HG02943 (cell line): ENCODE data around the gene CRAMP1.

Experiments
- ATAC-seq: cut with Tn5 transposase; IDR thresholded peaks from one replicate; pipeline ENCODE4 v1.9.1; 2021; ENCODE audit warnings: mild to moderate bottlenecking, low read depth, moderate library complexity; ENCODE audit not compliant: unreplicated experiment

CRAMP1 gene, protein sequence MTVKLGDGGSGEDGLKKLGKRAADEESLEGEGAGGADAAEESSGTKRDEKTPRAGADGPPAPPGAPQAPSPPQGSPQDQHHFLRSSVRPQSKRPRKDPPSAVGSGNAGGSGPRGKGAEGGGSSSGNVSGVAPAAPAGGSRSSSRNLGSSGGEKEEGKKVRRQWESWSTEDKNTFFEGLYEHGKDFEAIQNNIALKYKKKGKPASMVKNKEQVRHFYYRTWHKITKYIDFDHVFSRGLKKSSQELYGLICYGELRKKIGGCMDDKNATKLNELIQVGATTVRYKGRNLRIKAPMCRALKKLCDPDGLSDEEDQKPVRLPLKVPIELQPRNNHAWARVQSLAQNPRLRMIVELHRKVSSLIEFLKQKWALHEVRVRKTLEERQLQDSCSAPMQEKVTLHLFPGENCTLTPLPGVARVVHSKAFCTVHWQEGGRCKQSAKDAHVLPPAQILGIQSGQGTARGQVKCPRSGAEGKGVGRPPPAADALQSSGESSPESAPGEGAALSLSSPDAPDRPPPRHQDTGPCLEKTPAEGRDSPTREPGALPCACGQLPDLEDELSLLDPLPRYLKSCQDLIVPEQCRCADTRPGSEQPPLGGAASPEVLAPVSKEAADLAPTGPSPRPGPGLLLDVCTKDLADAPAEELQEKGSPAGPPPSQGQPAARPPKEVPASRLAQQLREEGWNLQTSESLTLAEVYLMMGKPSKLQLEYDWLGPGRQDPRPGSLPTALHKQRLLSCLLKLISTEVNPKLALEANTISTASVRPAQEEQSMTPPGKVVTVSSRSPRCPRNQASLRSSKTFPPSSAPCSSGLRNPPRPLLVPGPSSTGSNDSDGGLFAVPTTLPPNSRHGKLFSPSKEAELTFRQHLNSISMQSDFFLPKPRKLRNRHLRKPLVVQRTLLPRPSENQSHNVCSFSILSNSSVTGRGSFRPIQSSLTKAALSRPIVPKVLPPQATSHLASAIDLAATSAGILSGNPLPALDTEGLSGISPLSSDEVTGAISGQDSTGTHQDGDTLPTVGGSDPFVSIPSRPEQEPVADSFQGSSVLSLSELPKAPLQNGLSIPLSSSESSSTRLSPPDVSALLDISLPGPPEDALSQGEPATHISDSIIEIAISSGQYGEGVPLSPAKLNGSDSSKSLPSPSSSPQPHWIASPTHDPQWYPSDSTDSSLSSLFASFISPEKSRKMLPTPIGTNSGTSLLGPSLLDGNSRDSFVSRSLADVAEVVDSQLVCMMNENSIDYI (N-terminal part only)

DNA sequence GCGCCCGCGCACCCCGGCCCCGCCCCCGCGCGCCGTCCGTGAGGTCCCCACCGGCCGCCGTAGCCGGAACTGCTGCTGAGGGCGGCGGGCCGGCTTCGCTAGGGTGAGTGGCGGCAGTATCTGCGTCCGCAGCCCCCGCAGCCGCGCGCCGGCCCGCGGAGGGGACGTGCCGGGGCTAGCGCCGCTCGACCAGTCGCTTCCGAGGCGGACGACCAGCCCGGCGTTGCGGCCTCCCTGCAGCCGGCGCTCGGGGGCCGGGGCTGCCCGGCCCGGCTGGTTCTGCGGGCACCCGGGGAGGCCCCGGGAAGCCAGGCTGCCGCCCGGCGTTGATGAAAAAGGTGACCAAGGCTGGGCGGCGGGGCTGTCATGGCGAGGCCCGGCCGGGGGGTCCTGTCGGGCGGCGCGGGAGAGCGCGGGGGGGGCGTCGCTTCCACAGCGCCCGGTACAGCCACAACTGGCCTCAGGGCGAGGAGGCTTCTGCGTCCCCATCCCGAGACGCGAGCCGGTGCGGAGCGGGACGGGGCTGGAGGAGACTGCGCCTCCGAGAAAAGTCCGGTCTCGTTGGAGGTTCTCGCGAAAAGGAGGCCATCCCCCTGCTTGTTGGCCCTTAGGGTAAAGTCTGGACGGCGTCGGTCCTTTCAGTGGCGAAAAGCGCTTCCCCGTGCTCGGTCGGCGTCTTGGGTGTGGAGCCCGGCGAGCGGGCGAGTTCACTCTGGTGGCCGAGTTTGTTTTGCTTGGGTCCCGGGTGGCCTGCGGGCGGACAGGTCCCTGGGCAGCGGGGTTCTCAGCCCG, at the start of gene CRAMP1:
TSS of gene CRAMP1 (plus strand) at position 41 of the 792 bp plus-strand sequence. CDS start 2,280 bp downstream, outside the sequence.
- ATAC-seq: peak; percentile 4

DNA sequence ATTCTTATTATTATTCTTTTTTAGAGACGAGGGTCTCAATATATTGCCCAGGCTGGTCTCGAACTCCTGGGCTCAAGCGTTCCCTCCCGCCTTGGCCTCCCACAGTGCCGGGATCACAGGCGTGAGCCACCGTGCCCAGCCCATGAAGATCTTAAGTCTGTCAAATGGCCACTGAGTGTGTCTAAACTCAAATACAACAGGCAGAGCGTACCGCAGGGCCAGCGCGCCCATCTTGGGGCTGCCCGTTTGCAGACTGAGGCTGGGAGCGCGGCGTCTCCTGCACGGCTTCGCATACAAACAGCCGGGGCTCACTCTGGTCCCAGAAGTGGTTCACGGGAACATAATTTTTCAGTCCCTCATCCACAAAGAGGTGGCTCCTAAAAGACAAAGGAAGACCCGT, 48.4 kb upstream of the CRAMP1 start:
- no peak for ATAC-seq

DNA sequence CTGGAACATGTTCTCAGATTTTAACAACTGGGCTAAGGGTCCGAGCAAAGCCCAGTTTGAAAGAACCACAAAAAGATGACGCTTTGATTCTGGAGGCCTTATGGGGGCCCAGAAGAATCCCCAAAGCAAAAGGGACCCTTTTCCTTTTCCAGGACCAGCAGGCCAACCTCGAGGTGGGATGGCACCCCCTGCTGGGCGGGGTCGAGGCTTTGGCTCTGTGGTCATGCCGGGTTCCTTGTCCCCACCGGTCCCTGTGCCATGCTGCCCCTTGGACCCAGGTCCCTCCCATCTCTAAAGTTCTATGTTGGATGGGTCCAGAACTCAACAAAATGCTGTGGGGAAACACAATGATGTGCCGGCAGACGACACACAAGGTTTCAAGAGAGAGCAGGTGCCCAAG, 47.8 kb upstream of the CRAMP1 start:
- no peak for ATAC-seq

DNA sequence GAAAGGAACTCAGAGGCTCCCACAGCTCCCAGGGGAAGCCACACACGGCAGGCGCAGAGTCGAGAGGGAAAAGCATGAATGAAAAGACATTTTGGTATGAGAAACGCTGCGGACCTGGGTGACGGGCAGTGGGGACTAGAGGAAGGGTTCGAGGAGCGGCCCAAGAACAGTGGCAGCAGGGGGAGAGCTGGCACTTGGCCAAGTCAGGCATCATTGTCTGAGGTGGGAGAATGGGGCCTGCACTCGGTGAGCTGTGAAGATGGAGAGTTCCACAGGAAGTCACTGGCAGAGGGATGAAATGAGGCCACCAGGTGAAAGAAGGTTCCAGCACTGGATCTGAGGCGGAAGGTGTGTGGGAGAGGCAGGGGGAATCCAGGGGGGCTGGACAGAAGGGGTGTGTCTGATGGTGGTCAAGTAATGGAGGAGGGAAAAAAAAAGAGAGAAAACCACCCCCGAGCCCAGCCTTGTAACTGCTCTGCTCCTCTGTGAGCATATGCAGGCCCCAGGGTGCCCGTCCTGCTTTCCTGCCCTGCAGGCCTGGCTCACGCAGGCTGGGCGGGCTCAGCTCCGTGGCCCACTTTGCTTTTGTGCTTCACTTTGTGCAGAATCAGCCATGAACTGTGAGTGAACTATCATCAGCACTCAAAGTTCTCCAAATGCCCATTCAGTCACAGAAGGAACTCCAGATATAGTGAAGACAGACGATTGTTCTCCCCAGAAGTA, 46.9 kb upstream of the CRAMP1 start:
- ATAC-seq: no peak

DNA sequence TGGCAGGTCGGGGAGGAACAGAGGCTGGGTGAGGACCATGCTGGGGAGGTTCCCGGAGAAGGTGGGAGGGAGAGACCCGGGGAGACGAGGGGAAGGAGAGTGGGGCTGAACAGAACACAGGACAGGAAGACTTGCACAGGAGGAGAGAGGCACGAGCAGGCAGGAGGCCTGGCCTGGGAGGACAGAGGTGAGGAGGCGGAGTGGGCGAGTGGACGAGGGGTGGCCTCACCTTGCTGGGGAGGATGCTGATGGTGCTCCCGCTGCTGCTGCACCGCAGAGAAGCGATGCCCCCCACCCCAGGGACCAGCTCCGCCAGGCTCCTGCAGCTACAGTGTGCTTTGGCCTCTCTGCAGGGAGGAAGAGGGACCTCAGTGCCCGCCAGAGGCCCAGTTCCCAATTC, 44.2 kb upstream of the CRAMP1 start:
- no peak for ATAC-seq

DNA sequence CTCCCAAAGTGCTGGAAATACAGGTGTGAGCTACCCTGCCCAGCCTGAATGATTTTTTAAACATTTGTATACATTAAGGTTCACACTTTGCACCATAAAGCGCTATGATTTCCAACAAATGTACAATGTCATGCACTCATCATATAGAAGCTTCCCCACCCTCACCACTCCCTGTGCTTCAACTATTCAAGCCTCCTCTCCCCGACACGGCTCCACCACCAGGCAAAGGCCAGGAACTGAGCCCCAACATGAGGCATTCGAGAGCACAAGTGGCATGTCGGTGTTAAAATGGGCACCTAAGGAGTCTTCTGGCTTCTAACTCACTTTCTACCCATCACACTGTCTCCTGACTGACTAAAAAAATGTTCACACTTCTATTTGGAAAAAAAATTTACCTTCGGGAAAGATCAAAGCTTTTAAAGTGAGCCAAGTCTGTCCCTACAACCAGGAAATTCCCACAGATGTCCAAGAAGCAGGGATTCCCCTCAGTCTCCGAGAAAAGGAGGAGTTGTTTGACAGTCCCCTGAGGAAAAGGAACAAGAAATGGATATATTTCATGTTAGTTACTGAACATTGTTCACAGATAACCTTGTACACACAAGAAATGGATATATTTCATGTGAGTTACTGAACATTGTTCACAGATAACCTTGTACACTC, 41.0 kb upstream of the CRAMP1 start:
- no peak for ATAC-seq

DNA sequence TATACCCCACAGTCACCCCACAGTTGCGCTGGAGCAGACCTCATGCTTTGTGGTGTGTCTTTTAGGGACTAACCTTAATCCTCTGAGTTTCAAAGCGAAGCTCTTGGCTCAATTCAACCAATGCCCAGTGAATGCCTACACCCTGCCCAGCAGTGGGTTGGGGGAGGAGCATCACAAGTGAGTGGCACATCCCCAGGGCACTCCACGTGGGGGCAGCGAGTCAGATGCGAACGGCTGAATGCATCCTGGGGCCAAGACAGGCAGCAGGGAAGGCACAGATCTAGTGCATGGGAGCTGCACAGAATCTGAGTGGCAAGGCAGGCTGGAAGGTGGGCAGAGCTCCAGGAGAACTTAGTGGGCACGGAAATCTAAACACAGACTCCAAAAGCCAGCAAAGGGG, 39.5 kb upstream of the CRAMP1 start:
- no peak for ATAC-seq

DNA sequence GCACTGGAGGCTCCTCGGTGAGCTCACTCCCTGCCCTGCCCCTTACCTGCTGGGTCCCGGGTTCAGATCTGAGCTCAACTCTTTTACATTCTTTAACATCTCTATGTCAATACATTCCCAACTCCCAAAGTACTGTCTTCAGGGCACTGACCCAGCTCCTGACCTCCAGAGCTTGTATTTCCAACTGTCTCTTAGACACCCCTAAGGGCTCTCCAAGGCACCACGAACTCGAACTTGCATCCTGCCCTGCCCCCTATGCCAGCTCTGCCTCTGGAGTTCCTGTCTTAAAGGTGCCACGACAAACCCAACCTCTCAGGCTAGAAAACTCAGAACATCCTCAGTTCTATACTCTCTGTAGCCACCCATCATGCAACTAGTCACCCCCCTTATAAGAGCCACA, 38.9 kb upstream of the CRAMP1 start:
- ATAC-seq: no peak

DNA sequence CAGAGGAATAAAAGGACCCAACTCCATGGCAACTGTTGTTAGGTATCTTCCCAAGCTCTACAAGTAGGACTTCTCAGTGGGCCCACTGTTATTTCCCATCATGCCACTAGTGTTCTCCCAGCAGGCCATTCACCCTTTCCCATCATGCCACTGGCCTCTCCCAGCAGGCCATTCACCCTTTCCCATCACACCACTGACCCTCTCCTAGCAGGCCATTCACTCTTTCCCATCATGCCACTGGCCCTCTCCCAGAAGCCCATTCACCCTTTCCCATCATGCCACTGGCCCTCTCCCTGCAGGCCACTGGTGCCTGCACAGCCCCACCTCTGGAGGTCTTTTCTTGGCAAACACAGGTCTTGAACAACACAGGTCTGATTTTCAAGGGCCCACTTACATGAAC, 36.6 kb upstream of the CRAMP1 start:
- no peak for ATAC-seq

DNA sequence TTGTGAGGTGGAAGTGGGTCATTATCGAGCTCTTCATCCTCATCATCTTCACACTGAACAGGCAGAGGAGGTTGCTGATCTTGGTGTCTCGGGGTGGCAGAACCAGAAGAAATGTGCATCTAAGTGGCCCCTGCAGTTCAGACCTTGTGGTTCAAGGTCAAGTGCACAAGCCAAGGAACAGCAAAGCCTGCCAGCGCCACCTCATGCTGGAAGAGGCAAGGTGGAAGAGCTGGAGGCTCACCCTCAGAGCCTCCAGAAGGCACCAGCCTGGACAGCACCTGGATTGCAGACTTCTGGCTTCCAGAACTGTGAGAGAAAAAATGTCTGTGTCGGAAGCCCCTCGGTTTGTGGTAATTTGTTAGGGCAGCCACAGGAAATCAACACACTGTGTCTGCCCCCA, 32.9 kb upstream of the CRAMP1 start:
- no peak for ATAC-seq

DNA sequence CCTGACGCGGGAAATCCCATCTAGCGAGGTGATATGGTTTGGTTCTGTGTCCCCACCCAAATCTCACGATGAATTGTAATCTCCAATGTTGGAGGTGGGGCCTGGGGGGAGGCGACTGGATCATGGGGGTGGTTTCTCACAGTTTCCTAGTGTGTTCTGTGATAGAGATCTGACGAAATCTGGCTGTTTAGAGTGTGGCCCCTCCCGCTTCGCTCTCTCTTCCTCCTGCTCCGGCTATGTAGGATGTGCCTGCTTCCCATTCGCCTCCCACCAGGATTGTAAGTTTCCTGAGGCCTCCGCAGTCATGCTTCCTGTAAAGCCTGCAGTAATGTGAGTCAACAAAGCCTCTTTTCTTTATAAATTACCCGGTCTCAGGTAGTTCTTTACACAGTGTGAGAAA, 31.9 kb upstream of the CRAMP1 start:
- ATAC-seq: no peak

DNA sequence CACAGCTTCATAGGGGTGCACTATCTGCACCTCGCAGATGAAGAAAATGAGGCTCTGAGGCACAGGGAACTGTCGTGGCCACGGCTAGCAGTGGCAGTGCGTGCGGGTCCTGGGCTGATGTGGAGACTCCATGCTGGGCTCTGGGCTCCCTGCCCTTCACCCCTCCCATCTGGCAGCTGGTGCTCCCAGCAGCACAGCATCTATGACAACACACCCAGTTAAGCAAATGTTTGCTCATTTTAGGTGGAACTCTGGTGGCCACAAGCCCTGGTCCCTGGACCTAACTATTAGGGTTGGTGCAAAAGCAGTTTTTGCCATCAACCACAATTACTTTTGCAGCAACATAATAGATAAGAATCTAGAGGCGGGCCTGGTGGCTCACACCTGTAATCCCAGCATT, 31.2 kb upstream of the CRAMP1 start:
- ATAC-seq: no peak

DNA sequence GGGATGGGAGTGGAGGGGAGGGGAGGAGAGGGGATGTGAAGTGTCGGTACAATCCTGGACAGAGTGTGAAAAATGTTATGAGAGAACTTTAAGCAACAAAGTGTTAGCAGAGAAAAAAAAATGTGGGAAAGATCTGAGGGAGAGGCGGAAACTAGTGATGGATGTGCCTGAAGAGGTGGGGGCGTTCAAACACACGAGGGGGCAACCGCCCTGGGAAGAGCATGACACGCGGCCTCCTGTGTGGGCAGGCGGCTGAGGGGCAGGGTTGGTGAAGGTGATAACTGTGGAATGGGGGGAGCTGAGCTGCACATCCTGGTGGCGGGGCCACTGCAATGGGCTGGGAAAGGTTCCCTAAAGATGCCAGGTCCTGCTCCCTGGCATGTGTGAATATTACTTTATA, 30.4 kb upstream of the CRAMP1 start:
- ATAC-seq: no peak

DNA sequence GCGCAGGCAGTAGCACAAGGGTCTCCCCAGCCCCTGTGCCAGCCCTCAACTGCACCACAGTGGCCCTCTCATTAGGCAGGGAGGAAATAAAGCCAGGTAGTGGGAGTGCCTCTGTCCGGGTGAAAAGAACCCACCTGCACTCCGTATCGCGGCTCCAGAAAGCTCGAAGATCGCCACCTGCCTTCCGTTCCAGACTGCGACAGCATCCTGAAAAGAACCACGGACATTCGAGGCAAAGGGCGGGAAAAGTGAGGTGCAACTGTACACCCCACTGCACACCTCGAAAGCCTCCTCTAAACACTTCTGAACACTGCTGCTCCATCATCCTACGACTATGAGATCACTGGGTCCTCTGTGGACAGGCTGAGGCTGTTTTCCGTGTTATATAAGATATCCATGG, 29.0 kb upstream of the CRAMP1 start:
- no peak for ATAC-seq

DNA sequence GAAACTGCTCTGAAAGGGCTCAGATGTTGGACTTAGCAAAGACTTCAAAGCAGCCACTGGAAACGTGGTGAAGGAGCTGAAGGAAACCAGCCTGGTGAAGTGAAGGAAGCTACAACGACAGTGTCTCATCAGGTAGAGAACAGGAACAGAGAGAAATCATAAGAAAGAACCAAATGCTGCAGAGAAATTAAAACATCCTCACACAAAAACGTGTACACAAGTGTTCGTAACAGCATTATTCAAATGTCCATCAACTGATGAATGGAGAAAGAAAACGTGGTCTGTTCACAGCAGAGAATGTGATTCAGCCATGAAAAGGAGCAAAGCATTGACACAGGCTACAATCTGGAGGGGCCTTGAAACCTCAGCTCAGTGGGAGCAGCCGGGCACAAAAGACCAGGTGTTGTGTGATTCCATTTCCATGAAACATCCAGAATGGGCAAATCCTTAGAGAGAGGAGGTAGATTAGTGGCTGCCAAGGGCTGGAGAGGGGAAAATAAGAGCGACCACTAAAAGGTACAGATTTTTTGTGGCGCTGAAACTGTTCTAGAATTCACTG, 27.2 kb upstream of the CRAMP1 start:
- no peak for ATAC-seq

DNA sequence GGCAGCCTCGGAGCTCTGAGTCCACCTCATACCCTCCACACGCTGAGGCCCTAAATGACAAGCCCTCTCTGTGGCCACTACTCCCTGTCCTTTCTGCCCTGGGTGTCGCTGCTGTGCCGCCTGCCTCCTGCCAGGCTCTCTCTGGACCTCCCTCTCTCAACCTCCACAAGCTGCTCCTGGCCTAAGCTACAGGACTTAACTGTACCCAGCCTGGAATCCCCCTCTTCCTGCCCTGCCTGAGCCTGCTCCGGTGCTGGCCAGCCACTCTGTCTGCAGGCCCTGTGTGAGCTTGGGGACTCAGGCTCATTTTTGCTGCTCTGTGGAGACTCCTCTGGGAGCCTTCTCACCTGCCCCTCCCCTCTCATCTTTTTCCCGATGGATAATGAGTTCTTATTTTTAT, 21.8 kb upstream of the CRAMP1 start:
- no peak for ATAC-seq

DNA sequence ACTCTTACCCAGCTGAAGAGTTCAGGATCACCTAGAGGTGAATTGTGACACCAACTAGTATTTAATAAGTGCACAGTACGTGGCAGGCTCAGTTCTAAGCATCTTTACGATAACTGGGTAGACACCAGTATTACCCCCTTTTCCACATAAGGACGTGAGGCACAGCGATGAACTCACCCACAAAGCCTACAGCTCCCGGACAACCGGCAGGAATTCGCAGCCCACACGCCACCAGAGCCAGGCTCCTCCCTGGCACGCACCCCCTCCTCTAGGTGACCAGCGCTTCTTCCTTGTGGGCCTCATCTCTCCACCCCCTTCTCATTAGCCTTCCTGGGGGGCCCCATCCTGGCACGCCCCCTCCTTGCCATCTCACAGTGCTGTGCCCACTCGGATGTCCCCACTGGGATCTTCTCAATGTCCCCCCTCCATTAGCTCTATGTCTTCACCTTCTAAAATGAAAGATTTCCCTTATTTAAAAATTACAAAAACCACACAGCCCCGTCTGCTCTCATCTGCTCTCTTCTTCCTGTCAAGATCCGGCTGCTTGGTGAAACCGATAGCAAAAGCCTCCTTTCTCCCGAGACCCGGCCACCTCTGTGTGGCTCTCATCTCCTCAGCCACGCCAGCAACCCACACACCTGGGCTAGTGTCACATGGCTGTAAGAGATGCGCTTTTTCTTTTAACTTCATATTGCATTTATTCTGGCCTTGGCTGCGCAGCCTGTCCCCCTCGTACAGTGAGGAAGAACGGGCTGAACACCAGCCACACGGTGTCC, 21.0 kb upstream of the CRAMP1 start:
- no peak for ATAC-seq

DNA sequence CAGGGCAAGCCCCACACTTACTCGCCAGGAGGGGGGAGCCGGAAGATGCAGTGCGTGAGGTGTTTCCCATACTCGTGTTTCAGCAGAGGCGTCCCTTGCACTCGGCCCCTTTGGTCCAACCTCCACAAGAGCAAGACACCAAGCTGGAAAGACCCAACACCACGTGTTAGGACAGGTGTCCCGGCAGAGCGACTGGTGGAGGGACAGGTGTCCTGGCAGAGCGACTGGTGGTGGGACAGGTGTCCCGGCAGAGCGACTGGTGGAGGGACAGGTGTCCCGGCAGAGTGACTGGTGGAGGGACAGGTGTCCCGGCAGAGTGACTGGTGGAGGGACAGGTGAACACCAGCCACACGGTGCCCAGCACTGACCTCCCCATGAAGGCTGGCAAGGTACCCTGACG, 19.7 kb upstream of the CRAMP1 start:
- no peak for ATAC-seq
